GM23338 (cell line): ENCODE measurements around the gene VSTM2A. TPM values are rescaled to one million over a fixed set of nuclear protein-coding genes. Genes with fewer than 3 reads are reported as not detected.

Experiments used
- ATAC-seq: fragments of 200-7000 bp; cut with Tn5 transposase; 3 replicates; pipeline ENCODE4 v1.9.1; 2020
- DNase-seq: peaks from one replicate; pipeline ENCODE4 v3.0.0-alpha.2; 2015; ENCODE audit warnings: low spot score
- H2AFZ ChIP-seq: fragments of 200-600 bp; sonication (generic); 2 replicates; pipeline ENCODE4 v1.8.0; 2016; ENCODE audit warnings: antibody characterized with exemption, mild to moderate bottlenecking, moderate library complexity
- H3F3A ChIP-seq: fragments of 200-600 bp; sonication (generic); replicated peaks from 2 replicates; pipeline ENCODE4 v1.8.0; 2017; ENCODE audit warnings: antibody characterized with exemption, mixed run types, low read depth
- H3K27ac ChIP-seq: fragments of 200-600 bp; sonication (generic); 2 replicates; pipeline ENCODE4 v1.6.1; 2016; ENCODE audit warnings: low read depth
- H3K27me3 ChIP-seq: fragments of 200-600 bp; sonication (generic); 2 replicates; pipeline ENCODE4 v1.8.0; 2016; ENCODE audit warnings: mild to moderate bottlenecking, mixed run types, moderate library complexity; ENCODE audit not compliant: insufficient read depth
- H3K36me3 ChIP-seq: fragments of 200-600 bp; sonication (generic); 2 replicates; pipeline ENCODE4 v1.8.0; 2016; ENCODE audit warnings: mild to moderate bottlenecking; ENCODE audit not compliant: insufficient read depth
- H3K4me1 ChIP-seq: fragments of 200-600 bp; sonication (generic); 2 replicates; pipeline ENCODE4 v1.8.0; 2016; ENCODE audit warnings: mild to moderate bottlenecking, moderate library complexity; ENCODE audit not compliant: insufficient read depth
- H3K4me2 ChIP-seq: fragments of 200-600 bp; sonication (generic); 2 replicates; pipeline ENCODE4 v1.7.1; 2017; ENCODE audit warnings: mixed run types
- H3K4me3 ChIP-seq: fragments of 200-600 bp; sonication (generic); 2 replicates; pipeline ENCODE4 v1.6.1; 2016; ENCODE audit warnings: mixed run types
- H3K79me2 ChIP-seq: fragments of 200-600 bp; sonication (generic); replicated peaks from 2 replicates; pipeline ENCODE4 v1.8.0; 2017; ENCODE audit warnings: mild to moderate bottlenecking; ENCODE audit not compliant: insufficient read depth
- H3K9me2 ChIP-seq: fragments of 200-600 bp; sonication (generic); 2 replicates; pipeline ENCODE4 v1.8.0; 2017; ENCODE audit not compliant: insufficient read depth
- H4K20me1 ChIP-seq: fragments of 200-600 bp; sonication (generic); replicated peaks from 2 replicates; pipeline ENCODE4 v1.8.0; 2017; ENCODE audit warnings: mild to moderate bottlenecking; ENCODE audit not compliant: insufficient read depth
- H3K27ac Mint-ChIP-seq: 2 replicates; pipeline ENCODE4 v1.8.0; 2020; ENCODE audit warnings: inconsistent platforms, mild to moderate bottlenecking, moderate library complexity, mixed read lengths
- H3K27me3 Mint-ChIP-seq: 3 replicates; pipeline ENCODE4 v1.8.0; 2022; ENCODE audit warnings: low read depth, mild to moderate bottlenecking, moderate library complexity, mixed read lengths, inconsistent platforms; ENCODE audit not compliant: insufficient read depth, poor library complexity
- H3K36me3 Mint-ChIP-seq: 3 replicates; pipeline ENCODE4 v1.8.0; 2021; ENCODE audit warnings: low read depth, mild to moderate bottlenecking, inconsistent platforms, moderate library complexity, mixed read lengths
- H3K4me1 Mint-ChIP-seq: 3 replicates; pipeline ENCODE4 v1.8.0; 2020; ENCODE audit warnings: mild to moderate bottlenecking, inconsistent platforms, mixed read lengths
- H3K4me3 Mint-ChIP-seq: 3 replicates; pipeline ENCODE4 v1.8.0; 2021; ENCODE audit warnings: moderate library complexity, mild to moderate bottlenecking, inconsistent platforms, mixed read lengths
- H3K9me3 Mint-ChIP-seq: 3 replicates; pipeline ENCODE4 v1.8.0; 2020; ENCODE audit warnings: moderate library complexity, mild to moderate bottlenecking, inconsistent platforms, mixed read lengths
- CREB1 ChIP-seq: fragments of 250-450 bp; sonication (Bioruptor Pico); IDR thresholded peaks from 2 replicates; pipeline ENCODE4 v1.5.0; 2020; ENCODE audit warnings: low read depth, mild to moderate bottlenecking, moderate library complexity
- EZH2 ChIP-seq: fragments of 200-600 bp; sonication (generic); IDR thresholded peaks from one replicate; pipeline ENCODE4 v1.8.0; 2017; ENCODE audit warnings: antibody characterized with exemption, mild to moderate bottlenecking, low read depth; ENCODE audit not compliant: unreplicated experiment
- EZH2phosphoT487 ChIP-seq: fragments of 200-600 bp; sonication (generic); IDR thresholded peaks from one replicate; pipeline ENCODE4 v1.8.1; 2018; ENCODE audit warnings: antibody characterized with exemption; ENCODE audit not compliant: unreplicated experiment
- JUNB ChIP-seq: IDR thresholded peaks from one replicate; pipeline ENCODE4 v1.6.1; 2016; ENCODE audit warnings: antibody characterized with exemption; ENCODE audit not compliant: unreplicated experiment
- NANOG ChIP-seq: IDR thresholded peaks from 2 replicates; pipeline ENCODE4 v1.6.1; 2016; ENCODE audit warnings: antibody characterized with exemption, borderline replicate concordance
- POLR2AphosphoS5 ChIP-seq: IDR thresholded peaks from 2 replicates; pipeline ENCODE4 v1.6.1; 2016; ENCODE audit warnings: antibody characterized with exemption, low read depth
- STAT1 ChIP-seq: IDR thresholded peaks from one replicate; pipeline ENCODE4 v1.6.1; 2016; ENCODE audit warnings: antibody characterized with exemption; ENCODE audit not compliant: unreplicated experiment
- ZNF114 ChIP-seq: fragments of 250-450 bp; sonication (Bioruptor Pico); IDR thresholded peaks from 2 replicates; pipeline ENCODE4 v1.5.0; 2020; ENCODE audit warnings: mild to moderate bottlenecking, moderate library complexity
- ZNF331 ChIP-seq: fragments of 250-450 bp; sonication (Bioruptor Pico); IDR thresholded peaks from 2 replicates; pipeline ENCODE4 v1.5.0; 2020; ENCODE audit warnings: low read depth, mild to moderate bottlenecking, moderate library complexity
- polyA plus RNA-seq: library from polyadenylated mRNA; unstranded; fragments of >200 nt; fragmentation: Nextera tagmentation; extraction: Ambion mirVana; gene quantifications from 2 replicates; pipeline ENCODE4 v1.2.1, GENCODE V29; 2016
- total RNA-seq: library from RNA; depleted of rRNA; stranded (reverse); fragments of >200 nt; shearing (Covaris generic); gene quantifications from 2 replicates; pipeline ENCODE4 v1.2.3, GENCODE V29; 2014
- TF ChIP-seq, protein P1 (sequence below): IDR thresholded peaks from 2 replicates; pipeline ENCODE4 v1.6.1; 2016; ENCODE audit warnings: antibody characterized with exemption
- TF ChIP-seq, protein P2 (sequence below): IDR thresholded peaks from one replicate; pipeline ENCODE4 v1.6.1; 2018; ENCODE audit warnings: antibody characterized with exemption; ENCODE audit not compliant: unreplicated experiment
- TF ChIP-seq, protein P3 (sequence below), 2 experiments: fragments of 200-600 bp in 1 of 2; sonication (generic) in 1 of 2; conservative IDR thresholded peaks; 2 replicates each; pipeline versions ENCODE4 v1.5.1 to v1.6.1; 2016 to 2017; ENCODE audit warnings: antibody characterized with exemption in 2 of 2, low read depth in 2 of 2, mild to moderate bottlenecking in 2 of 2, moderate library complexity in 1 of 2
- TF ChIP-seq, protein P4 (sequence below): fragments of 250-450 bp; sonication (Bioruptor Pico); IDR thresholded peaks from 2 replicates; pipeline ENCODE4 v1.5.0; 2020; ENCODE audit warnings: mild to moderate bottlenecking, moderate library complexity

Gene VSTM2A
- total and polyA plus RNA-seq, 2 experiments from 2014 or later = 0.73 to 0.79 TPM

DNA sequence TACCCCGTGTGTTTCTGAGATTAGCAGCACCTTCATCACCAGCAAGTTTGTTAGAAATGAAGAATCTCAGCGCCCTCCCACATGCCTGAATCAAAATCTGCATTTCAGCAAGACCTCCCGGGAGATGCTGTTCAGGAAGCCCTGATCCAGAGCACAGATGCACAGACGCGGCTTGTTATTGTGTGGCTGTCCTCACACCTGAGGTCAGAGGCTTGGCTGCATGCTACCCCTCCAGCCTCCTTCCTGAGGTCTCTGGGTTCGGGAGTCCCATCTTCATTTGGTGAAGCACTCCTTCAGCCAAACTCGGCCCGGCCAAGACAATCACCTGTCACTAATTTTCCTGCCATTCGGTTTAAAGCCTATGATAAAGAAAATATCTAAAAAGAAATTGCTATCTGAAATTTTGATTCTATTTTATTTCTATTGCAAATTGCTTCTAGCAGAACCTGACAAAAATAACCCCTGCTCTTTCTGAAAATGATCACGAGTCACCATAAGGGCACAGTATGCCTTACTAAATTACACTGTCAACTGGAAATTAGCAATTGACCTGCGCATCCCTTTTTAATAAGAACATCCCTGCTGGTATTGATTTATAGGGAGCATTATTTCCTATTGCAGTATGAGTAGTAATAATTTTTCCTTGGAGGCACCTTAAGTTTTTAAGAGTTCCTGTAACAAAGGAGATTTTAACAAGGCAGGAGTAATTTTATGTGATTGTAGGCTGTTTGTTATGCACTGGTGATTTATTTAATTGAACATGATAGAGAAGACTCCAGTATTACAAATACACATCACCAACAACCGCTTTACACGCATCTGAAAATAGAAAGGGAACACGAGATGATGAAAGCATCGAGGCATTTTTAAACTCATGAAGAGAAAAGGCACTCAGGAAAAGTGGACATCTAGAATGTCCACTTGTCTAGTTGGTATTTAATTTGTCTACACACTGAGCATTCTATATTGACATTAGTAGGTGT, 49.5 kb downstream of the VSTM2A start:
- Histone ChIP-seq H3K4me3 (no peak overlapping the region), H3K27ac (no peak overlapping the region), H3K4me2 (no peak overlapping the region), H3K79me2 (no peaks in the 10 kb centered on the region), H3K9me2 (0 out of 2 replicates have a peak, but pooled peaks cover 1% of the 10 kb centered on the region), H4K20me1 (no peaks in the 10 kb centered on the region), H3K27me3 (no peaks in the 10 kb centered on the region), H3K36me3 (no peaks in the 10 kb centered on the region), H2AFZ (no peak overlapping the region), H3K4me1 (no peaks in the 10 kb centered on the region), H3F3A (no peaks in the 10 kb centered on the region)
- Mint-ChIP-seq H3K27me3 (no peaks in the 10 kb centered on the region), H3K4me3 (no peak overlapping the region), H3K36me3 (no peaks in the 10 kb centered on the region), H3K9me3 (no peaks in the 10 kb centered on the region), H3K4me1 (no peaks in the 10 kb centered on the region), H3K27ac (no peak overlapping the region)
- TF ChIP-seq ZNF331 (CRISPR knock-in tag) = no peak
- TF ChIP-seq, protein P1, sequence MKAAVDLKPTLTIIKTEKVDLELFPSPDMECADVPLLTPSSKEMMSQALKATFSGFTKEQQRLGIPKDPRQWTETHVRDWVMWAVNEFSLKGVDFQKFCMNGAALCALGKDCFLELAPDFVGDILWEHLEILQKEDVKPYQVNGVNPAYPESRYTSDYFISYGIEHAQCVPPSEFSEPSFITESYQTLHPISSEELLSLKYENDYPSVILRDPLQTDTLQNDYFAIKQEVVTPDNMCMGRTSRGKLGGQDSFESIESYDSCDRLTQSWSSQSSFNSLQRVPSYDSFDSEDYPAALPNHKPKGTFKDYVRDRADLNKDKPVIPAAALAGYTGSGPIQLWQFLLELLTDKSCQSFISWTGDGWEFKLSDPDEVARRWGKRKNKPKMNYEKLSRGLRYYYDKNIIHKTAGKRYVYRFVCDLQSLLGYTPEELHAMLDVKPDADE = no peak
- TF ChIP-seq, protein P2, sequence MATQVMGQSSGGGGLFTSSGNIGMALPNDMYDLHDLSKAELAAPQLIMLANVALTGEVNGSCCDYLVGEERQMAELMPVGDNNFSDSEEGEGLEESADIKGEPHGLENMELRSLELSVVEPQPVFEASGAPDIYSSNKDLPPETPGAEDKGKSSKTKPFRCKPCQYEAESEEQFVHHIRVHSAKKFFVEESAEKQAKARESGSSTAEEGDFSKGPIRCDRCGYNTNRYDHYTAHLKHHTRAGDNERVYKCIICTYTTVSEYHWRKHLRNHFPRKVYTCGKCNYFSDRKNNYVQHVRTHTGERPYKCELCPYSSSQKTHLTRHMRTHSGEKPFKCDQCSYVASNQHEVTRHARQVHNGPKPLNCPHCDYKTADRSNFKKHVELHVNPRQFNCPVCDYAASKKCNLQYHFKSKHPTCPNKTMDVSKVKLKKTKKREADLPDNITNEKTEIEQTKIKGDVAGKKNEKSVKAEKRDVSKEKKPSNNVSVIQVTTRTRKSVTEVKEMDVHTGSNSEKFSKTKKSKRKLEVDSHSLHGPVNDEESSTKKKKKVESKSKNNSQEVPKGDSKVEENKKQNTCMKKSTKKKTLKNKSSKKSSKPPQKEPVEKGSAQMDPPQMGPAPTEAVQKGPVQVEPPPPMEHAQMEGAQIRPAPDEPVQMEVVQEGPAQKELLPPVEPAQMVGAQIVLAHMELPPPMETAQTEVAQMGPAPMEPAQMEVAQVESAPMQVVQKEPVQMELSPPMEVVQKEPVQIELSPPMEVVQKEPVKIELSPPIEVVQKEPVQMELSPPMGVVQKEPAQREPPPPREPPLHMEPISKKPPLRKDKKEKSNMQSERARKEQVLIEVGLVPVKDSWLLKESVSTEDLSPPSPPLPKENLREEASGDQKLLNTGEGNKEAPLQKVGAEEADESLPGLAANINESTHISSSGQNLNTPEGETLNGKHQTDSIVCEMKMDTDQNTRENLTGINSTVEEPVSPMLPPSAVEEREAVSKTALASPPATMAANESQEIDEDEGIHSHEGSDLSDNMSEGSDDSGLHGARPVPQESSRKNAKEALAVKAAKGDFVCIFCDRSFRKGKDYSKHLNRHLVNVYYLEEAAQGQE = no peak
- no peak for TF ChIP-seq EZH2
- TF ChIP-seq POLR2AphosphoS5 = no peak
- TF ChIP-seq ZNF114 (CRISPR knock-in tag) = no peak
- TF ChIP-seq, protein P3, sequence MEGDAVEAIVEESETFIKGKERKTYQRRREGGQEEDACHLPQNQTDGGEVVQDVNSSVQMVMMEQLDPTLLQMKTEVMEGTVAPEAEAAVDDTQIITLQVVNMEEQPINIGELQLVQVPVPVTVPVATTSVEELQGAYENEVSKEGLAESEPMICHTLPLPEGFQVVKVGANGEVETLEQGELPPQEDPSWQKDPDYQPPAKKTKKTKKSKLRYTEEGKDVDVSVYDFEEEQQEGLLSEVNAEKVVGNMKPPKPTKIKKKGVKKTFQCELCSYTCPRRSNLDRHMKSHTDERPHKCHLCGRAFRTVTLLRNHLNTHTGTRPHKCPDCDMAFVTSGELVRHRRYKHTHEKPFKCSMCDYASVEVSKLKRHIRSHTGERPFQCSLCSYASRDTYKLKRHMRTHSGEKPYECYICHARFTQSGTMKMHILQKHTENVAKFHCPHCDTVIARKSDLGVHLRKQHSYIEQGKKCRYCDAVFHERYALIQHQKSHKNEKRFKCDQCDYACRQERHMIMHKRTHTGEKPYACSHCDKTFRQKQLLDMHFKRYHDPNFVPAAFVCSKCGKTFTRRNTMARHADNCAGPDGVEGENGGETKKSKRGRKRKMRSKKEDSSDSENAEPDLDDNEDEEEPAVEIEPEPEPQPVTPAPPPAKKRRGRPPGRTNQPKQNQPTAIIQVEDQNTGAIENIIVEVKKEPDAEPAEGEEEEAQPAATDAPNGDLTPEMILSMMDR (conservative IDR thresholded peaks at IDR 0.05; ENCODE audit: low read depth in 2 of 2) = no peak
- no peak for TF ChIP-seq CREB1 (CRISPR knock-in tag)
- no peak for TF ChIP-seq STAT1
- no peak for TF ChIP-seq NANOG
- no peak for TF ChIP-seq JUNB
- TF ChIP-seq EZH2phosphoT487 = no peak
- TF ChIP-seq, protein P4, sequence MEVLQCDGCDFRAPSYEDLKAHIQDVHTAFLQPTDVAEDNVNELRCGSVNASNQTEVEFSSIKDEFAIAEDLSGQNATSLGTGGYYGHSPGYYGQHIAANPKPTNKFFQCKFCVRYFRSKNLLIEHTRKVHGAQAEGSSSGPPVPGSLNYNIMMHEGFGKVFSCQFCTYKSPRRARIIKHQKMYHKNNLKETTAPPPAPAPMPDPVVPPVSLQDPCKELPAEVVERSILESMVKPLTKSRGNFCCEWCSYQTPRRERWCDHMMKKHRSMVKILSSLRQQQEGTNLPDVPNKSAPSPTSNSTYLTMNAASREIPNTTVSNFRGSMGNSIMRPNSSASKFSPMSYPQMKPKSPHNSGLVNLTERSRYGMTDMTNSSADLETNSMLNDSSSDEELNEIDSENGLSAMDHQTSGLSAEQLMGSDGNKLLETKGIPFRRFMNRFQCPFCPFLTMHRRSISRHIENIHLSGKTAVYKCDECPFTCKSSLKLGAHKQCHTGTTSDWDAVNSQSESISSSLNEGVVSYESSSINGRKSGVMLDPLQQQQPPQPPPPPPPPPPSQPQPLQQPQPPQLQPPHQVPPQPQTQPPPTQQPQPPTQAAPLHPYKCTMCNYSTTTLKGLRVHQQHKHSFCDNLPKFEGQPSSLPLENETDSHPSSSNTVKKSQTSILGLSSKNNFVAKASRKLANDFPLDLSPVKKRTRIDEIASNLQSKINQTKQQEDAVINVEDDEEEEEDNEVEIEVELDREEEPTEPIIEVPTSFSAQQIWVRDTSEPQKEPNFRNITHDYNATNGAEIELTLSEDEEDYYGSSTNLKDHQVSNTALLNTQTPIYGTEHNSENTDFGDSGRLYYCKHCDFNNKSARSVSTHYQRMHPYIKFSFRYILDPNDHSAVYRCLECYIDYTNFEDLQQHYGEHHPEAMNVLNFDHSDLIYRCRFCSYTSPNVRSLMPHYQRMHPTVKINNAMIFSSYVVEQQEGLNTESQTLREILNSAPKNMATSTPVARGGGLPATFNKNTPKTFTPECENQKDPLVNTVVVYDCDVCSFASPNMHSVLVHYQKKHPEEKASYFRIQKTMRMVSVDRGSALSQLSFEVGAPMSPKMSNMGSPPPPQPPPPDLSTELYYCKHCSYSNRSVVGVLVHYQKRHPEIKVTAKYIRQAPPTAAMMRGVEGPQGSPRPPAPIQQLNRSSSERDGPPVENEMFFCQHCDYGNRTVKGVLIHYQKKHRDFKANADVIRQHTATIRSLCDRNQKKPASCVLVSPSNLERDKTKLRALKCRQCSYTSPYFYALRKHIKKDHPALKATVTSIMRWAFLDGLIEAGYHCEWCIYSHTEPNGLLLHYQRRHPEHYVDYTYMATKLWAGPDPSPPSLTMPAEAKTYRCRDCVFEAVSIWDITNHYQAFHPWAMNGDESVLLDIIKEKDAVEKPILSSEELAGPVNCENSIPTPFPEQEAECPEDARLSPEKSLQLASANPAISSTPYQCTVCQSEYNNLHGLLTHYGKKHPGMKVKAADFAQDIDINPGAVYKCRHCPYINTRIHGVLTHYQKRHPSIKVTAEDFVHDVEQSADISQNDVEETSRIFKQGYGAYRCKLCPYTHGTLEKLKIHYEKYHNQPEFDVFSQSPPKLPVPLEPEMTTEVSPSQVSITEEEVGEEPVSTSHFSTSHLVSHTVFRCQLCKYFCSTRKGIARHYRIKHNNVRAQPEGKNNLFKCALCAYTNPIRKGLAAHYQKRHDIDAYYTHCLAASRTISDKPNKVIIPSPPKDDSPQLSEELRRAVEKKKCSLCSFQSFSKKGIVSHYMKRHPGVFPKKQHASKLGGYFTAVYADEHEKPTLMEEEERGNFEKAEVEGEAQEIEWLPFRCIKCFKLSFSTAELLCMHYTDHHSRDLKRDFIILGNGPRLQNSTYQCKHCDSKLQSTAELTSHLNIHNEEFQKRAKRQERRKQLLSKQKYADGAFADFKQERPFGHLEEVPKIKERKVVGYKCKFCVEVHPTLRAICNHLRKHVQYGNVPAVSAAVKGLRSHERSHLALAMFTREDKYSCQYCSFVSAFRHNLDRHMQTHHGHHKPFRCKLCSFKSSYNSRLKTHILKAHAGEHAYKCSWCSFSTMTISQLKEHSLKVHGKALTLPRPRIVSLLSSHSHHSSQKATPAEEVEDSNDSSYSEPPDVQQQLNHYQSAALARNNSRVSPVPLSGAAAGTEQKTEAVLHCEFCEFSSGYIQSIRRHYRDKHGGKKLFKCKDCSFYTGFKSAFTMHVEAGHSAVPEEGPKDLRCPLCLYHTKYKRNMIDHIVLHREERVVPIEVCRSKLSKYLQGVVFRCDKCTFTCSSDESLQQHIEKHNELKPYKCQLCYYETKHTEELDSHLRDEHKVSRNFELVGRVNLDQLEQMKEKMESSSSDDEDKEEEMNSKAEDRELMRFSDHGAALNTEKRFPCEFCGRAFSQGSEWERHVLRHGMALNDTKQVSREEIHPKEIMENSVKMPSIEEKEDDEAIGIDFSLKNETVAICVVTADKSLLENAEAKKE (CRISPR knock-in tag) = no peak
- no peak for DNase-seq
- ATAC-seq = no peak
